MCF 10A (cell line): ENCODE results near the gene FNBP1. TPM values are rescaled to one million over a fixed set of nuclear protein-coding genes. Genes with fewer than 3 reads are reported as not detected.
"Not testable (repeated sequence)": the region's sequence is repeated elsewhere in the genome, so short reads cannot be mapped to it uniquely, and the experiment has no call there.

Source experiments
- BruUV-seq: library from RNA; stranded (reverse); fragments of 400-500 nt; replicated peaks from 2 replicates; lab custom pipeline; 2021; lab: Mats Ljungman, UMichigan
- CTCF ChIA-PET: fragments of 300-600 bp; sonication (Branson Sonifier 250); formaldehyde crosslinking; extraction: SDS; loops from one replicate; lab custom pipeline; 2021; ENCODE audit warnings: antibody characterized with exemption, inconsistent platforms; lab: Yijun Ruan, JAX
- POLR2A ChIA-PET: fragments of 300-600, 350-650 bp; sonication (Branson Sonifier 250); formaldehyde crosslinking; extraction: SDS; loops from one replicate; lab custom pipeline; 2020; ENCODE audit warnings: antibody characterized with exemption, inconsistent platforms; lab: Yijun Ruan, JAX
- DNase-seq: peaks from one replicate; pipeline ENCODE4 v3.0.0-alpha.2; 2018; ENCODE audit not compliant: unreplicated experiment
- H3K27ac Mint-ChIP-seq: one replicate; pipeline ENCODE4 v1.8.0; 2022; ENCODE audit warnings: mild to moderate bottlenecking, low read depth, mixed read lengths; ENCODE audit not compliant: unreplicated experiment
- H3K27me3 Mint-ChIP-seq: one replicate; pipeline ENCODE4 v1.8.0; 2022; ENCODE audit warnings: mixed read lengths; ENCODE audit not compliant: insufficient read depth, unreplicated experiment
- H3K36me3 Mint-ChIP-seq: one replicate; pipeline ENCODE4 v1.8.0; 2022; ENCODE audit warnings: mild to moderate bottlenecking, moderate library complexity, mixed read lengths; ENCODE audit not compliant: insufficient read depth, unreplicated experiment
- H3K4me1 Mint-ChIP-seq: one replicate; pipeline ENCODE4 v1.8.0; 2022; ENCODE audit warnings: mixed read lengths; ENCODE audit not compliant: insufficient read depth, unreplicated experiment
- H3K4me3 Mint-ChIP-seq: one replicate; pipeline ENCODE4 v1.8.0; 2022; ENCODE audit warnings: mild to moderate bottlenecking, moderate library complexity, mixed read lengths; ENCODE audit not compliant: unreplicated experiment
- H3K9me3 Mint-ChIP-seq: one replicate; pipeline ENCODE4 v1.8.0; 2022; ENCODE audit warnings: mixed read lengths; ENCODE audit not compliant: unreplicated experiment
- CTCF ChIP-seq: fragments of 200-600 bp; IDR thresholded peaks from one replicate; pipeline ENCODE4 v1.8.0; 2022; ENCODE audit warnings: antibody characterized with exemption, mild to moderate bottlenecking; ENCODE audit not compliant: unreplicated experiment
- intact Hi-C: fragments of 100-400 bp; cut with micrococcal nuclease; formaldehyde crosslinking; loops from 2 replicates; pipeline ENCODE4 v1.14.1; 2022
- total RNA-seq: library from RNA; stranded (reverse); gene quantifications from 2 replicates; pipeline ENCODE4 v1.2.3, GENCODE V29; 2022

The FNBP1 gene
- total RNA-seq, 1 experiment from 2014 or later, result 24.4 TPM

DNA sequence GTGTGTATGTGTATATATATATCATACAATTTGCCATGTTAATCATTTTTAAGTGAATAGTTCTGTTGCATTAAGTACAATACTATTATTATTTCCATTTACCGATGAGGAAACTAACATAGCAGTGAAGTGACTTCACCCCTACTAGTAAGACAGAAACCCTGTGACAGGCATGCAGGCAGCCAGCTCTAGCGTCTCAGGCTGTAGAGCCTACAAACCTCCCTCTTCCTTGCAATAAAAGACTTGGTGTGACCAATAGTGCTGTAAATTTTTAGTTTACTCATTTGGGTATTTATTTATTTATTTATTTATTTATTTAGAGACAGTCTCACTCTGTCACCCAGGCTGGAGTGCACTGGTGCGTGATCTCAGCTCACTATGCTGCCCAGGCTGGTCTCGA, 24.7 kb downstream of the FNBP1 start:
- no peak for DNase-seq
- Mint-ChIP-seq H3K27ac (no peak overlapping the region), H3K9me3 (no peaks in the 10 kb centered on the region), H3K4me3 (no peak overlapping the region), H3K36me3 (no peaks in the 10 kb centered on the region), H3K4me1 (peaks cover 8% of the 10 kb centered on the region), H3K27me3 (no peaks in the 10 kb centered on the region)
- ChIA-PET POLR2A (interaction anchor here (0.7 to 1.1 kb wide), 3 partner anchors 9 to 43 kb away, joined by 3 to 5 read pairs (median 3); no protein-coding TSS in a partner anchor), CTCF (interaction anchor here (0.6 kb wide), 1 partner anchor 348 kb away, joined by 4 read pairs; no protein-coding TSS in a partner anchor)
- BruUV-seq, result no TSS peak
- intact Hi-C loops, result no loop called here
- TF ChIP-seq CTCF, result no peak

DNA sequence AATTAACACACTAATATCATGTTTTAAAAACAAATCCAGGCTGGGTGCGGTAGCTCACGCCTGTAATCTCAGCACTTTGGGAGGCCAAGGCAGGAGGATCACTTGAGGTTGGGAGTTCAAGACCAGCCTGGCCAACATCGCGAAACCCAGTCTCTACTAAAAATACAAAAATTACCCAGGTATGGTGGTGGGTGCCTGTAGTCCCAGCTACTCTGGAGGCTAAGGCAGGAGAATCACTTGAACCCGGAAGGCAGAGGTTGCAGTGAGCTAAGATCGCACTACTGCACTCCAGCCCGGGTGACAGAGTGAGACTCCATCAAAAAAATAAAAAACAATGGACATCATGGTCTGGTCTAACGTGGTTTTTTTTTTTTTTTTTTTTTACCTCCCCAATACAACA, 25.5 kb downstream of the FNBP1 start:
- H3K27me3 Mint-ChIP-seq, H3K4me1 Mint-ChIP-seq, H3K27ac Mint-ChIP-seq, H3K36me3 Mint-ChIP-seq, BruUV-seq, H3K9me3 Mint-ChIP-seq, intact Hi-C loops, DNase-seq, H3K4me3 Mint-ChIP-seq: not testable (repeated sequence)
- ChIA-PET POLR2A (interaction anchor here (1.3 kb wide), 2 partner anchors 10 to 36 kb away, joined by 3 read pairs; partner anchors contain the start of gene GPR107), CTCF (interaction anchor here (0.6 kb wide), 1 partner anchor 19 kb away, joined by 3 read pairs; no protein-coding TSS in a partner anchor)

GRCh38 chr9:130017076-130017475, 25.9 kb downstream of the FNBP1 start:
- Mint-ChIP-seq H3K9me3 (no peaks in the 10 kb centered on the region), H3K4me3 (no peak overlapping the region), H3K4me1 (no peaks in the 10 kb centered on the region), H3K27me3 (no peaks in the 10 kb centered on the region), H3K27ac (no peak overlapping the region), H3K36me3 (no peaks in the 10 kb centered on the region)
- no peak for DNase-seq
- BruUV-seq, result no TSS peak
- no peak for TF ChIP-seq CTCF
- ChIA-PET POLR2A (interaction anchor here (1.3 kb wide), 2 partner anchors 10 to 36 kb away, joined by 3 read pairs; partner anchors contain the start of gene GPR107), CTCF (interaction anchor here (0.6 kb wide), 1 partner anchor 18 kb away, joined by 3 read pairs; no protein-coding TSS in a partner anchor)
- intact Hi-C loops, result no loop called here

- Mint-ChIP-seq H3K36me3 (no peaks in the 10 kb centered on the region), H3K4me1 (peaks cover 5% of the 10 kb centered on the region), H3K27ac (no peak overlapping the region), H3K9me3 (peaks cover 7% of the 10 kb centered on the region), H3K4me3 (no peak overlapping the region), H3K27me3 (no peaks in the 10 kb centered on the region)
- CTCF ChIA-PET, result no interaction called here
- POLR2A ChIA-PET, result interaction anchor here (1.0 kb wide), 1 partner anchor 8 kb away, joined by 4 read pairs; no protein-coding TSS in a partner anchor
- no peak for DNase-seq
- BruUV-seq, result no TSS peak
- intact Hi-C loops, result no loop called here
- TF ChIP-seq CTCF, result no peak
Measured at GRCh38 chr9:130015353-130016019, 27.5 kb downstream of the FNBP1 start.
